Mesothelial cell of epicardium (in vitro differentiated cells): ENCODE measurements around the gene CPLANE2. TPM values are rescaled to one million over a fixed set of nuclear protein-coding genes. Genes with fewer than 3 reads are reported as not detected.
"Not testable (repeated sequence)": the region's sequence is repeated elsewhere in the genome, so short reads cannot be mapped to it uniquely, and the experiment has no call there.

Experiments used
- DNase-seq, 2 experiments: peaks; one replicate each; pipeline ENCODE4 v3.0.0; 2021; ENCODE audit warnings: low spot score in 2 of 2; ENCODE audit not compliant: unreplicated experiment in 2 of 2
- H3K27ac Mint-ChIP-seq: 2 replicates; pipeline ENCODE4 v1.8.0; 2021; ENCODE audit warnings: mixed read lengths
- H3K27me3 Mint-ChIP-seq: 2 replicates; pipeline ENCODE4 v1.8.0; 2021; ENCODE audit warnings: low read depth, mixed read lengths
- H3K36me3 Mint-ChIP-seq: 2 replicates; pipeline ENCODE4 v1.8.0; 2021; ENCODE audit warnings: mixed read lengths
- H3K4me1 Mint-ChIP-seq: 2 replicates; pipeline ENCODE4 v1.8.0; 2021; ENCODE audit warnings: mixed read lengths
- H3K4me3 Mint-ChIP-seq: 2 replicates; pipeline ENCODE4 v1.8.0; 2021; ENCODE audit warnings: mild to moderate bottlenecking, moderate library complexity, mixed read lengths
- H3K9me3 Mint-ChIP-seq: 2 replicates; pipeline ENCODE4 v1.8.0; 2021; ENCODE audit warnings: mixed read lengths
- total RNA-seq: library from RNA; stranded (reverse); gene quantifications from 3 replicates; pipeline ENCODE4 v1.2.1, GENCODE V29; 2021
- TF ChIP-seq, protein P1 (sequence below): fragments of 200-600 bp; sonication (generic); IDR thresholded peaks from one replicate; pipeline ENCODE4 v1.5.0; 2021; ENCODE audit warnings: antibody characterized with exemption; ENCODE audit not compliant: unreplicated experiment

CPLANE2 gene
- total RNA-seq, 1 donor from 2014 or later: 10.7 TPM

- H3K4me1 Mint-ChIP-seq: peaks cover 16% of the 10 kb centered on the region
- H3K4me3 Mint-ChIP-seq: no peak overlapping the region
- no peak for DNase-seq
- TF ChIP-seq, protein P1, sequence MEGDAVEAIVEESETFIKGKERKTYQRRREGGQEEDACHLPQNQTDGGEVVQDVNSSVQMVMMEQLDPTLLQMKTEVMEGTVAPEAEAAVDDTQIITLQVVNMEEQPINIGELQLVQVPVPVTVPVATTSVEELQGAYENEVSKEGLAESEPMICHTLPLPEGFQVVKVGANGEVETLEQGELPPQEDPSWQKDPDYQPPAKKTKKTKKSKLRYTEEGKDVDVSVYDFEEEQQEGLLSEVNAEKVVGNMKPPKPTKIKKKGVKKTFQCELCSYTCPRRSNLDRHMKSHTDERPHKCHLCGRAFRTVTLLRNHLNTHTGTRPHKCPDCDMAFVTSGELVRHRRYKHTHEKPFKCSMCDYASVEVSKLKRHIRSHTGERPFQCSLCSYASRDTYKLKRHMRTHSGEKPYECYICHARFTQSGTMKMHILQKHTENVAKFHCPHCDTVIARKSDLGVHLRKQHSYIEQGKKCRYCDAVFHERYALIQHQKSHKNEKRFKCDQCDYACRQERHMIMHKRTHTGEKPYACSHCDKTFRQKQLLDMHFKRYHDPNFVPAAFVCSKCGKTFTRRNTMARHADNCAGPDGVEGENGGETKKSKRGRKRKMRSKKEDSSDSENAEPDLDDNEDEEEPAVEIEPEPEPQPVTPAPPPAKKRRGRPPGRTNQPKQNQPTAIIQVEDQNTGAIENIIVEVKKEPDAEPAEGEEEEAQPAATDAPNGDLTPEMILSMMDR: no peak
- no peaks in the 10 kb centered on the region for H3K36me3 Mint-ChIP-seq
- H3K27ac Mint-ChIP-seq: no peak overlapping the region
- no peaks in the 10 kb centered on the region for H3K9me3 Mint-ChIP-seq
- peaks cover 50% of the 10 kb centered on the region for H3K27me3 Mint-ChIP-seq
These were observed 12.5 kb downstream of the CPLANE2 start for GRCh38 chr1:16224472-16224871.

- H3K36me3 Mint-ChIP-seq, H3K9me3 Mint-ChIP-seq, DNase-seq, H3K27ac Mint-ChIP-seq, H3K4me3 Mint-ChIP-seq: not testable (repeated sequence)
- Mint-ChIP-seq H3K27me3 (peaks cover 32% of the 10 kb centered on the region), H3K4me1 (peaks cover 13% of the 10 kb centered on the region)
These were observed 14.3 kb downstream of the CPLANE2 start for GRCh38 chr1:16222716-16223115.

DNA sequence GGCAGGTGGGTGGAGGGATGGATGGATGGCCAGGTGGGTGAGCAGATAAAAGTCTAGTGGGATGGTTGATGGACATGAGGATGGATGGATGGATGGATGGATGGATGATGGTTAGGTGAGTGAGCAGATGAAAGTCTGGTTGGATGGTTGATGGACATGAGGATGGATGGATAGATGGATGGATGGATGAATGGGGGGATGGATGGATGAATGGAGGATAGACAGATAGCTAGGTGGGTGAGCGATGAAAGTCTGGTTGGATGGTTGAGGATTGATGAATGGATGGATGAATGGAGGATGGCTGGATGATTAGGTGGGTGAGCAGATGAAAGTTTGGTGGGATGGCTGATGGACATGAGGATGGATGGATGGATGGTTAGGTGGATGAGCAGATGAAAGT lies 15.5 kb downstream of the CPLANE2 start:
- Mint-ChIP-seq H3K9me3 (no peaks in the 10 kb centered on the region), H3K27ac (no peak overlapping the region), H3K36me3 (no peaks in the 10 kb centered on the region), H3K4me1 (peaks cover 15% of the 10 kb centered on the region), H3K27me3 (peaks cover 22% of the 10 kb centered on the region), H3K4me3 (no peak overlapping the region)
- TF ChIP-seq, protein P1: no peak
- no peak for DNase-seq

DNA sequence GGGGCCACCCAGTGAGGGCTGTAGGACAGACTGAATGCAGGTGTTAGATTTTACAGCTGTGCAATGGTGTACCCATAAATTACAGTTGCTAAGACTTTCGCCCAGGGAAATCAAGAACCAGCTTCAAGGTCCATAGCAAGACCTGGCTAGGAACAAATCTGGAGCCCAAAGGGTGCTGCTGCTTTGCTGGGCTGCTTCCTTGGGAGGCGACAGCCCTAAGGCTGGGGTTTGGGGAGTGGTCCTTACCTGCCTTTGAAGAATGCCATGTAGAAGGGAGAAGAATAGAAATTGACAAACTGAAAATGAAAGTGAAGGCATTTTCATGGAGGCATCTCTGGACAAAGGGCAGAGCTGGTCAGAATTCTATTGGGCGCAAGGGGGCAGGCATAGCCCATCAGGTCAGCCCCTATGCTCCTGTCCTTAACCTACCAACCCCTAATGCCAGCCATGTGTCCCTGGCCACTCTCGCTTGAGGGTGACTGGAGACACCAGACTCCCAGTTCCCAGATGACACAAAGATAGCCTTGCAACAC lies 16.9 kb downstream of the CPLANE2 start:
- DNase-seq: no peak
- peaks cover 12% of the 10 kb centered on the region for H3K27me3 Mint-ChIP-seq
- TF ChIP-seq, protein P1: no peak
- no peak overlapping the region for H3K27ac Mint-ChIP-seq
- H3K4me1 Mint-ChIP-seq: peaks cover 20% of the 10 kb centered on the region
- H3K9me3 Mint-ChIP-seq: no peaks in the 10 kb centered on the region
- no peak overlapping the region for H3K4me3 Mint-ChIP-seq
- no peaks in the 10 kb centered on the region for H3K36me3 Mint-ChIP-seq

DNA sequence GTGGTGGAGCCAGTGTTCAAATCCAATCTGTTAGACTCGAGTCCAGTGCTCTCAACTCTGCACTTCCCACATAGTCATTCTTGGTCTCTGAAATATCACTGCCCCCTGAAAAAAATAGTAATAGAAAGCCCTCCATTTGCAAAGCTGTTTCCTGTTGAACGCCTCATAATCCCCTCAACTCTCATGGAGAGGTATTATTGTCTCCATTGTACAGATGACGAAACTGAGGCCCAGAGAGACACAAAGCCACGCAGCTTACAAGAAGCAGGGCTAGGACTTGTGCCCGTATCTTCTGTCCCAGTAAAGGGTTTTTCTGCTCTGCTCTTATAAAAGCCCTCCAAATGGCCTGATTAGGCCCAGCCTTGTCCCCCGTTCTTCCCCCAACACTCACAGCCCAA lies 18.3 kb downstream of the CPLANE2 start:
- TF ChIP-seq, protein P1: no peak
- no peak for DNase-seq
- peak overlapping the region; percentile 48 for H3K4me3 Mint-ChIP-seq
- no peaks in the 10 kb centered on the region for H3K9me3 Mint-ChIP-seq
- H3K27ac Mint-ChIP-seq: no peak overlapping the region
- peaks cover 20% of the 10 kb centered on the region for H3K4me1 Mint-ChIP-seq
- no peaks in the 10 kb centered on the region for H3K36me3 Mint-ChIP-seq
- H3K27me3 Mint-ChIP-seq: peaks cover 9% of the 10 kb centered on the region

DNA sequence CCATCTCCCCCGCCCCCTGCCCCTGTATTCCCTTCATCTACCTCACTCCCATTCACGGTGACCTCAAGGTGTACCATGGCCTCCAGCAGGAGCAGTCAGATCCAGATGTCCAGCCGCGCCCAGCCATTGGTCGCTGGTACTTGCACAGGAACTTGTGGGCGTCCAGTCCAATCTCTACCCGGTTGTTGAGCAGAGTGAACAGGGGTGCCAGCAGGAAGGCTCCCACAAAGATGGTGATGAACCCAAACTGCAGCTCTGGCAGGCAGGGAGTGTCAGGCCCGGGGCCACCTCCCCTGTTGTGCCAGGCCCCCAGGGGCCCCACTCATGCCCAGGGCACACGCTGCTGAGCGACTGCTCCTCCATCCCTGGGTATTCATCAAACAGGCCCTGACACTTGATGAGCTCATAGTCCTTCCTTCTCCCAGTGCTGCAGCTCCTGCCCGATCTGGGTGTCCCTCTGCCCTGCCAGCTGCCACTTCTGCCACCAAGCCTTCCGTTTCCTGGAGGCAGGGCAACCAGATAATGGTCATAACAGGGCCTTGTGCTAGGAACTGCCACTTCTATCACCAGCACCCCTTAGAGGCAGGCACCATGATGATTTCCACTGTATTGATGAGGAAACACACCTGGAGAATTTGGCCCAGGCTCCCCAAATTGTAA lies 18.8 kb downstream of the CPLANE2 start:
- H3K36me3 Mint-ChIP-seq: no peaks in the 10 kb centered on the region
- H3K4me3 Mint-ChIP-seq: peak overlapping the region; percentile 85
- H3K4me1 Mint-ChIP-seq: peaks cover 24% of the 10 kb centered on the region
- no peak for DNase-seq
- no peaks in the 10 kb centered on the region for H3K9me3 Mint-ChIP-seq
- TF ChIP-seq, protein P1: no peak
- H3K27me3 Mint-ChIP-seq: peaks cover 9% of the 10 kb centered on the region
- no peak overlapping the region for H3K27ac Mint-ChIP-seq
